T-helper 2 cell (primary cell): ENCODE measurements around the gene MAGI3.
"Not testable (repeated sequence)": the region's sequence is repeated elsewhere in the genome, so short reads cannot be mapped to it uniquely, and the experiment has no call there.

ENCODE experiments used
- DNase-seq, 5 experiments: peaks; one replicate each; pipeline versions ENCODE4 v3.0.0 to v3.0.0-alpha.2; 2012 to 2022

The MAGI3 gene

GRCh38 chr1:113582084-113582483 lies 191.8 kb downstream of the MAGI3 start:
- no peak for DNase-seq

GRCh38 chr1:113587475-113587874 lies 197.2 kb downstream of the MAGI3 start:
- no peak for DNase-seq

GRCh38 chr1:113592230-113592629 lies 201.9 kb downstream of the MAGI3 start:
- DNase-seq, result no peak

- DNase-seq, result no peak
Measured at GRCh38 chr1:113593550-113594297, 203.4 kb downstream of the MAGI3 start.

GRCh38 chr1:113604466-113604865 lies 214.2 kb downstream of the MAGI3 start:
- DNase-seq, result not testable (repeated sequence)

GRCh38 chr1:113605146-113605545 lies 214.8 kb downstream of the MAGI3 start:
- no peak for DNase-seq

GRCh38 chr1:113608399-113608798 lies 218.1 kb downstream of the MAGI3 start:
- DNase-seq, result no peak

GRCh38 chr1:113610372-113610771 lies 220.1 kb downstream of the MAGI3 start:
- DNase-seq, result no peak

- DNase-seq, result peak in 1 of 5 experiments; percentile 5
Measured at GRCh38 chr1:113615425-113615824, 225.1 kb downstream of the MAGI3 start.

- no peak for DNase-seq
Measured at GRCh38 chr1:113616156-113616555, 225.8 kb downstream of the MAGI3 start.

GRCh38 chr1:113617438-113618141 lies 227.3 kb downstream of the MAGI3 start:
- peak in 1 of 5 experiments; percentile 4 for DNase-seq

- no peak for DNase-seq
Measured at GRCh38 chr1:113628997-113629396, 238.7 kb downstream of the MAGI3 start.

- DNase-seq, result no peak
Measured at GRCh38 chr1:113630340-113631327, 240.3 kb downstream of the MAGI3 start.

GRCh38 chr1:113641396-113641795 lies 251.1 kb downstream of the MAGI3 start:
- DNase-seq, result no peak

- no peak for DNase-seq
Measured at GRCh38 chr1:113647164-113647563, 256.8 kb downstream of the MAGI3 start.

GRCh38 chr1:113648478-113648877 lies 258.2 kb downstream of the MAGI3 start:
- no peak for DNase-seq

GRCh38 chr1:113652771-113653170 lies 262.5 kb downstream of the MAGI3 start:
- no peak for DNase-seq

GRCh38 chr1:113653741-113654140 lies 263.4 kb downstream of the MAGI3 start:
- no peak for DNase-seq

- DNase-seq, result no peak
Measured at GRCh38 chr1:113654883-113655282, 264.6 kb downstream of the MAGI3 start.

- no peak for DNase-seq
Measured at GRCh38 chr1:113657126-113657525, 266.8 kb downstream of the MAGI3 start.

- DNase-seq, result no peak
Measured at GRCh38 chr1:113657556-113658063, 267.3 kb downstream of the MAGI3 start.

GRCh38 chr1:113659035-113659434 lies 268.7 kb downstream of the MAGI3 start:
- no peak for DNase-seq

- DNase-seq, result no peak
Measured at GRCh38 chr1:113659556-113659955, 269.2 kb downstream of the MAGI3 start.
